Measurements from ENCODE around the gene FES. TPM values are rescaled to one million over a fixed set of nuclear protein-coding genes. Genes with fewer than 3 reads are reported as not detected.
"Not testable (repeated sequence)": the region's sequence is repeated elsewhere in the genome, so short reads cannot be mapped to it uniquely, and the experiment has no call there.

Gene FES
- total RNA-seq, 4 donors from 2014 or later = 4.7 to 37.1 (median 20.5) TPM

GRCh38 chr15:90845201-90845949 lies 38.9 kb upstream of the FES start:
- TF ChIP-seq POLR2A (IDR thresholded peaks at IDR 0.05) (no peak), CTCF (IDR thresholded peaks at IDR 0.05) (no peak)
- Histone ChIP-seq H3K4me3 (no peak overlapping the region), H3K36me3 (no peaks in the 10 kb centered on the region), H3K9me3 (no peaks in the 10 kb centered on the region), H3K4me1 (no peaks in the 10 kb centered on the region), H3K27me3 (no peaks in the 10 kb centered on the region), H3K27ac (peak overlapping the region in 1 of 4 donors; percentile 44)
- peak in 2 of 3 donors; percentile 45 to 80 for DNase-seq

GRCh38 chr15:90849424-90849823 lies 34.9 kb upstream of the FES start:
- H3K36me3 ChIP-seq, H3K9me3 ChIP-seq, H3K4me3 ChIP-seq, H3K27ac ChIP-seq, H3K27me3 ChIP-seq, DNase-seq: not testable (repeated sequence)
- H3K4me1 ChIP-seq = peaks cover 0 to 14% (median 2%) of the 10 kb centered on the region in 4 donors

- H3K36me3 ChIP-seq = no peaks in the 10 kb centered on the region
- no peaks in the 10 kb centered on the region for H3K27me3 ChIP-seq
- H3K9me3 ChIP-seq = no peaks in the 10 kb centered on the region
- DNase-seq = peak in 1 of 3 donors; percentile 62
- H3K4me3 ChIP-seq = no peak overlapping the region
- no peak overlapping the region for H3K27ac ChIP-seq
- TF ChIP-seq CTCF (IDR thresholded peaks at IDR 0.05) (no peak), POLR2A (IDR thresholded peaks at IDR 0.05) (no peak)
- peaks cover 0 to 15% (median 7%) of the 10 kb centered on the region in 4 donors for H3K4me1 ChIP-seq
These were observed 33.2 kb upstream of the FES start for GRCh38 chr15:90851114-90851513.

- no peaks in the 10 kb centered on the region for H3K36me3 ChIP-seq
- no peaks in the 10 kb centered on the region for H3K27me3 ChIP-seq
- no peak overlapping the region for H3K4me3 ChIP-seq
- no peak for DNase-seq
- no peaks in the 10 kb centered on the region for H3K9me3 ChIP-seq
- peaks cover 0 to 19% (median 9%) of the 10 kb centered on the region in 4 donors for H3K4me1 ChIP-seq
- H3K27ac ChIP-seq = peak overlapping the region in 1 of 4 donors; percentile 56
- TF ChIP-seq POLR2A (IDR thresholded peaks at IDR 0.05) = no peak
- no peak for TF ChIP-seq CTCF (IDR thresholded peaks at IDR 0.05)
These were observed 32.4 kb upstream of the FES start for GRCh38 chr15:90851940-90852339.

GRCh38 chr15:90855139-90855538 lies 29.2 kb upstream of the FES start:
- no peaks in the 10 kb centered on the region for H3K36me3 ChIP-seq
- H3K9me3 ChIP-seq = no peaks in the 10 kb centered on the region
- peaks cover 0 to 23% (median 9%) of the 10 kb centered on the region in 4 donors for H3K4me1 ChIP-seq
- TF ChIP-seq POLR2A (IDR thresholded peaks at IDR 0.05) (no peak), CTCF (IDR thresholded peaks at IDR 0.05) (no peak)
- H3K4me3 ChIP-seq = no peak overlapping the region
- DNase-seq = peak in 1 of 3 donors; percentile 64
- no peak overlapping the region for H3K27ac ChIP-seq
- no peaks in the 10 kb centered on the region for H3K27me3 ChIP-seq

GRCh38 chr15:90857337-90857736 lies 27.0 kb upstream of the FES start:
- TF ChIP-seq POLR2A (IDR thresholded peaks at IDR 0.05) = no peak
- no peak for TF ChIP-seq CTCF (IDR thresholded peaks at IDR 0.05)
- H3K4me3 ChIP-seq = no peak overlapping the region

More at GRCh38 chr15:90857337-90857736, 27.0 kb upstream of the FES start:
- Histone ChIP-seq H3K27me3 (no peaks in the 10 kb centered on the region), H3K36me3 (no peaks in the 10 kb centered on the region), H3K9me3 (no peaks in the 10 kb centered on the region), H3K27ac (peak overlapping the region in 3 of 4 donors; percentile 52 to 66 (median 55)), H3K4me1 (peaks cover 0 to 20% (median 8%) of the 10 kb centered on the region in 4 donors)
- no peak for DNase-seq

All from Peyer's patch (tissue), 4 donors.